Stimulated activated CD4-positive, alpha-beta T cell treated with anti-CD3 and anti-CD28 coated beads, TNF-alpha, amount 100 ng/mL, for 48 hours (primary cell): ENCODE measurements around the gene CFAP298.

Experiments used
- DNase-seq, 3 donors: peaks; one replicate each; pipeline ENCODE4 v3.0.0-alpha.2; 2020; ENCODE audit warnings: low read depth in 3 of 3

CFAP298 gene

GRCh38 chr21:32599091-32599490, 13.1 kb downstream of the CFAP298 start:
- DNase-seq: no peak

GRCh38 chr21:32597205-32597604, 15.0 kb downstream of the CFAP298 start:
- no peak for DNase-seq

GRCh38 chr21:32595431-32595830, 16.7 kb downstream of the CFAP298 start:
- no peak for DNase-seq

- no peak for DNase-seq
Observed at GRCh38 chr21:32593690-32594089, 18.5 kb downstream of the CFAP298 start.

GRCh38 chr21:32592929-32593502, 19.2 kb downstream of the CFAP298 start:
- DNase-seq: no peak

- no peak for DNase-seq
Observed at GRCh38 chr21:32590130-32590529, 22.0 kb downstream of the CFAP298 start.

GRCh38 chr21:32587651-32588050, 24.5 kb downstream of the CFAP298 start:
- DNase-seq: no peak

GRCh38 chr21:32587120-32587519, 25.1 kb downstream of the CFAP298 start:
- DNase-seq: no peak

GRCh38 chr21:32585970-32586369, 26.2 kb downstream of the CFAP298 start:
- DNase-seq: no peak

GRCh38 chr21:32585042-32585710, 27.0 kb downstream of the CFAP298 start, which contains the start of gene TCP10L:
Gene TCP10L (minus strand): TSS chr21:32585523. CDS start chr21:32584304, 1,219 bp downstream.
- no peak for DNase-seq

GRCh38 chr21:32584472-32584871, 27.7 kb downstream of the CFAP298 start:
- DNase-seq: no peak

- no peak for DNase-seq
Observed at GRCh38 chr21:32581732-32582131, 30.4 kb downstream of the CFAP298 start.

GRCh38 chr21:32580949-32581348, 31.2 kb downstream of the CFAP298 start:
- DNase-seq: no peak

GRCh38 chr21:32578107-32578691, 34.0 kb downstream of the CFAP298 start:
- DNase-seq: peak in 1 of 3 donors; percentile 5

GRCh38 chr21:32576011-32576410, 36.2 kb downstream of the CFAP298 start:
- DNase-seq: no peak

- no peak for DNase-seq
Observed at GRCh38 chr21:32574946-32575925, 36.9 kb downstream of the CFAP298 start.

- no peak for DNase-seq
Observed at GRCh38 chr21:32572574-32573420, 39.4 kb downstream of the CFAP298 start.

GRCh38 chr21:32570456-32570855, 41.7 kb downstream of the CFAP298 start:
- no peak for DNase-seq

GRCh38 chr21:32569261-32570230, 42.6 kb downstream of the CFAP298 start:
- DNase-seq: peak; percentile 60 to 81 (median 62)

- no peak for DNase-seq
Observed at GRCh38 chr21:32567626-32568025, 44.6 kb downstream of the CFAP298 start.
